GM23248 (cell line): Measurements from ENCODE around the gene TIGD2. TPM values are rescaled to one million over a fixed set of nuclear protein-coding genes. Genes with fewer than 3 reads are reported as not detected.

Experiments used
- DNase-seq: peaks from one replicate; pipeline ENCODE4 v3.0.0-alpha.2; 2015
- H2AFZ ChIP-seq: fragments of 200-600 bp; sonication (generic); 2 replicates; pipeline ENCODE4 v1.6.1; 2016; ENCODE audit warnings: antibody characterized with exemption
- H3F3A ChIP-seq: fragments of 200-600 bp; sonication (generic); 2 replicates; pipeline ENCODE4 v1.6.1; 2016; ENCODE audit warnings: mild to moderate bottlenecking, antibody characterized with exemption, mixed run types; ENCODE audit not compliant: insufficient read depth
- H3K27ac ChIP-seq: fragments of 200-600 bp; sonication (generic); 2 replicates; pipeline ENCODE4 v1.5.1; 2016; ENCODE audit warnings: mild to moderate bottlenecking
- H3K27me3 ChIP-seq: fragments of 200-600 bp; sonication (generic); replicated peaks from 2 replicates; pipeline ENCODE4 v1.6.1; 2016; ENCODE audit warnings: mild to moderate bottlenecking; ENCODE audit not compliant: insufficient read depth
- H3K36me3 ChIP-seq: fragments of 200-600 bp; sonication (generic); 2 replicates; pipeline ENCODE4 v1.6.1; 2016; ENCODE audit warnings: low read depth, mild to moderate bottlenecking
- H3K4me1 ChIP-seq: fragments of 200-600 bp; sonication (generic); 2 replicates; pipeline ENCODE4 v1.6.1; 2016; ENCODE audit warnings: mild to moderate bottlenecking; ENCODE audit not compliant: insufficient read depth
- H3K4me2 ChIP-seq: fragments of 200-600 bp; sonication (generic); one replicate; pipeline ENCODE4 v1.6.1; 2016; ENCODE audit warnings: mild to moderate bottlenecking; ENCODE audit not compliant: unreplicated experiment
- H3K4me3 ChIP-seq: fragments of 200-600 bp; sonication (generic); 2 replicates; pipeline ENCODE4 v1.5.1; 2016; ENCODE audit warnings: mild to moderate bottlenecking
- H3K79me2 ChIP-seq: fragments of 200-600 bp; sonication (generic); 2 replicates; pipeline ENCODE4 v1.6.1; 2016; ENCODE audit warnings: mild to moderate bottlenecking; ENCODE audit not compliant: insufficient read depth
- H3K9ac ChIP-seq: fragments of 200-600 bp; sonication (generic); 2 replicates; pipeline ENCODE4 v1.6.1; 2016; ENCODE audit warnings: mild to moderate bottlenecking
- H3K9me2 ChIP-seq: fragments of 200-600 bp; sonication (generic); 2 replicates; pipeline ENCODE4 v1.6.1; 2016; ENCODE audit warnings: mixed run types, mild to moderate bottlenecking, moderate library complexity; ENCODE audit not compliant: insufficient read depth
- H3K9me3 ChIP-seq: fragments of 200-600 bp; sonication (generic); one replicate; pipeline ENCODE4 v1.6.1; 2017; ENCODE audit warnings: low read depth
- H4K20me1 ChIP-seq: fragments of 200-600 bp; sonication (generic); 2 replicates; pipeline ENCODE4 v1.6.0; 2016; ENCODE audit not compliant: insufficient read depth
- EZH2 ChIP-seq: fragments of 200-600 bp; sonication (generic); IDR thresholded peaks from 2 replicates; pipeline ENCODE4 v1.6.1; 2018; ENCODE audit warnings: antibody characterized with exemption, mild to moderate bottlenecking; ENCODE audit not compliant: insufficient read depth, poor library complexity, severe bottlenecking
- EZH2phosphoT487 ChIP-seq: fragments of 200-600 bp; sonication (generic); IDR thresholded peaks from 2 replicates; pipeline ENCODE4 v1.6.1; 2018; ENCODE audit warnings: antibody characterized with exemption, moderate library complexity, mild to moderate bottlenecking, low read depth; ENCODE audit not compliant: insufficient read depth
- WGBS, 2 experiments: methylation state at CpG; one replicate each; pipeline ENCODE4 v1.1.6; 2015 to 2017; ENCODE audit warnings: low lambda C conversion rate in 2 of 2, low coverage in 1 of 2; ENCODE audit errors: missing lambda C conversion rate in 2 of 2; 5-methylcytosine and 5-hydroxymethylcytosine counted together
- in situ Hi-C: fragments of 300-500 bp; cut with MboI; formaldehyde crosslinking; loops from 2 replicates; pipeline ENCODE4 v1.15.0; 2020
- polyA plus RNA-seq: library from polyadenylated mRNA; unstranded; fragments of >200 nt; fragmentation: Nextera tagmentation; extraction: Ambion mirVana; gene quantifications from 2 replicates; pipeline ENCODE4 v1.2.1, GENCODE V29; 2016
- total RNA-seq: library from RNA; depleted of rRNA; stranded (reverse); fragments of >200 nt; shearing (Covaris generic); gene quantifications from 2 replicates; pipeline ENCODE4 v1.2.3, GENCODE V29; 2014

The TIGD2 gene
- total and polyA plus RNA-seq, 2 experiments from 2014 or later, result 7.6 to 9.9 TPM

- H2AFZ ChIP-seq, result peak overlapping the region; percentile 68
- no peak overlapping the region for H3K9ac ChIP-seq
- no peak overlapping the region for H3K4me2 ChIP-seq
- no peaks in the 10 kb centered on the region for H3K9me2 ChIP-seq
- in situ Hi-C loops, result no loop called here
- H3F3A ChIP-seq, result no peaks in the 10 kb centered on the region
- no peak overlapping the region for H3K27ac ChIP-seq
- peak; percentile 68 for DNase-seq
- no peaks in the 10 kb centered on the region for H3K27me3 ChIP-seq
- H3K36me3 ChIP-seq, result no peaks in the 10 kb centered on the region
- TF ChIP-seq EZH2 (no peak), EZH2phosphoT487 (no peak)
- H3K79me2 ChIP-seq, result no peaks in the 10 kb centered on the region
- H3K4me1 ChIP-seq, result no peaks in the 10 kb centered on the region
- H3K9me3 ChIP-seq, result no peaks in the 10 kb centered on the region
- WGBS, 2 experiments, result 0 to 2% methylated on average over 2 of the region's 2 CpGs
- H3K4me3 ChIP-seq, result no peak overlapping the region
- no peaks in the 10 kb centered on the region for H4K20me1 ChIP-seq
These were observed 47.7 kb downstream of the TIGD2 start for GRCh38 chr4:89158884-89159503.

GRCh38 chr4:89160806-89161205 lies 49.5 kb downstream of the TIGD2 start:
- Histone ChIP-seq H3K27ac (no peak overlapping the region), H3K4me3 (no peak overlapping the region), H2AFZ (no peak overlapping the region), H4K20me1 (no peaks in the 10 kb centered on the region), H3K4me1 (no peaks in the 10 kb centered on the region), H3F3A (no peaks in the 10 kb centered on the region), H3K27me3 (0 out of 2 replicates have a peak, but pooled peaks cover 3% of the 10 kb centered on the region), H3K9ac (no peak overlapping the region), H3K4me2 (no peak overlapping the region), H3K9me2 (no peaks in the 10 kb centered on the region), H3K36me3 (no peaks in the 10 kb centered on the region), H3K9me3 (no peaks in the 10 kb centered on the region), H3K79me2 (no peaks in the 10 kb centered on the region)
- TF ChIP-seq EZH2phosphoT487, result no peak
- TF ChIP-seq EZH2, result no peak
- in situ Hi-C loops, result no loop called here
- no peak for DNase-seq
- 77 to 79% methylated on average over 2 of the region's 2 CpGs for WGBS, 2 experiments

- DNase-seq, result peak; percentile 69
- Histone ChIP-seq H3K27ac (no peak overlapping the region), H3K27me3 (0 out of 2 replicates have a peak, but pooled peaks cover 4% of the 10 kb centered on the region), H3K4me2 (no peak overlapping the region), H3K9me3 (no peaks in the 10 kb centered on the region), H3F3A (no peaks in the 10 kb centered on the region), H4K20me1 (no peaks in the 10 kb centered on the region), H3K9me2 (no peaks in the 10 kb centered on the region), H2AFZ (no peak overlapping the region), H3K4me1 (no peaks in the 10 kb centered on the region), H3K9ac (no peak overlapping the region), H3K4me3 (no peak overlapping the region), H3K79me2 (no peaks in the 10 kb centered on the region), H3K36me3 (no peaks in the 10 kb centered on the region)
- in situ Hi-C loops, result no loop called here
- TF ChIP-seq EZH2phosphoT487 (no peak), EZH2 (no peak)
- WGBS, 2 experiments, result 64 to 68% methylated on average over 2 of the region's 2 CpGs
These were observed 50.5 kb downstream of the TIGD2 start for GRCh38 chr4:89161841-89162240.

GRCh38 chr4:89162496-89162895 lies 51.2 kb downstream of the TIGD2 start:
- no peaks in the 10 kb centered on the region for H4K20me1 ChIP-seq
- in situ Hi-C loops, result no loop called here
- no peak overlapping the region for H3K9ac ChIP-seq
- WGBS, 2 experiments, result 61 to 65% methylated on average over 3 of the region's 3 CpGs
- no peak for TF ChIP-seq EZH2
- no peak for TF ChIP-seq EZH2phosphoT487
- H3K27me3 ChIP-seq, result 0 out of 2 replicates have a peak, but pooled peaks cover 4% of the 10 kb centered on the region
- H3K9me2 ChIP-seq, result no peaks in the 10 kb centered on the region
- H3K36me3 ChIP-seq, result no peaks in the 10 kb centered on the region
- no peaks in the 10 kb centered on the region for H3K4me1 ChIP-seq
- H3K4me2 ChIP-seq, result no peak overlapping the region
- DNase-seq, result no peak
- no peak overlapping the region for H3K4me3 ChIP-seq
- H3F3A ChIP-seq, result no peaks in the 10 kb centered on the region
- no peak overlapping the region for H3K27ac ChIP-seq
- H3K79me2 ChIP-seq, result no peaks in the 10 kb centered on the region
- H3K9me3 ChIP-seq, result no peaks in the 10 kb centered on the region
- no peak overlapping the region for H2AFZ ChIP-seq

GRCh38 chr4:89162987-89163386 lies 51.7 kb downstream of the TIGD2 start:
- Histone ChIP-seq H3K9ac (no peak overlapping the region), H2AFZ (no peak overlapping the region), H3K27me3 (0 out of 2 replicates have a peak, but pooled peaks cover 4% of the 10 kb centered on the region), H3K4me3 (no peak overlapping the region), H3K27ac (no peak overlapping the region), H3K9me2 (no peaks in the 10 kb centered on the region), H4K20me1 (no peaks in the 10 kb centered on the region), H3K79me2 (no peaks in the 10 kb centered on the region), H3K36me3 (no peaks in the 10 kb centered on the region), H3K4me1 (no peaks in the 10 kb centered on the region), H3K9me3 (no peaks in the 10 kb centered on the region), H3K4me2 (no peak overlapping the region), H3F3A (no peaks in the 10 kb centered on the region)
- TF ChIP-seq EZH2 (no peak), EZH2phosphoT487 (no peak)
- DNase-seq, result no peak
- WGBS, 2 experiments, result 63% methylated on average over 4 of the region's 4 CpGs
- in situ Hi-C loops, result no loop called here
